Nephron (organoid): ENCODE measurements around the gene COL4A5.
A peak's percentile ranks its signal among the peaks of the same experiment; 100 is the strongest.

Experiments
- H3K27ac Mint-ChIP-seq, 3 experiments: 2 replicates each; pipeline ENCODE4 v1.8.0; 2020; ENCODE audit warnings: mixed read lengths in 3 of 3, mild to moderate bottlenecking in 2 of 3, moderate library complexity in 1 of 3
- H3K27me3 Mint-ChIP-seq: 2 replicates; pipeline ENCODE4 v1.8.0; 2021; ENCODE audit warnings: low read depth, mild to moderate bottlenecking, moderate library complexity, mixed read lengths
- H3K36me3 Mint-ChIP-seq: 2 replicates; pipeline ENCODE4 v1.8.0; 2020; ENCODE audit warnings: low read depth, mixed read lengths
- H3K4me1 Mint-ChIP-seq: 2 replicates; pipeline ENCODE4 v1.8.0; 2020; ENCODE audit warnings: mixed read lengths
- H3K4me3 Mint-ChIP-seq, 3 experiments: 2 replicates each; pipeline ENCODE4 v1.8.0; 2020; ENCODE audit warnings: mild to moderate bottlenecking in 3 of 3, mixed read lengths in 3 of 3, moderate library complexity in 2 of 3
- H3K9me3 Mint-ChIP-seq: 2 replicates; pipeline ENCODE4 v1.8.0; 2020; ENCODE audit warnings: mixed read lengths
- TF ChIP-seq, protein P1 (sequence below), 3 experiments: fragments of 200-600 bp; sonication (generic); IDR thresholded peaks; one replicate each; pipeline ENCODE4 v1.5.0; 2021; ENCODE audit warnings: antibody characterized with exemption in 3 of 3; ENCODE audit not compliant: unreplicated experiment in 3 of 3

Gene COL4A5

DNA sequence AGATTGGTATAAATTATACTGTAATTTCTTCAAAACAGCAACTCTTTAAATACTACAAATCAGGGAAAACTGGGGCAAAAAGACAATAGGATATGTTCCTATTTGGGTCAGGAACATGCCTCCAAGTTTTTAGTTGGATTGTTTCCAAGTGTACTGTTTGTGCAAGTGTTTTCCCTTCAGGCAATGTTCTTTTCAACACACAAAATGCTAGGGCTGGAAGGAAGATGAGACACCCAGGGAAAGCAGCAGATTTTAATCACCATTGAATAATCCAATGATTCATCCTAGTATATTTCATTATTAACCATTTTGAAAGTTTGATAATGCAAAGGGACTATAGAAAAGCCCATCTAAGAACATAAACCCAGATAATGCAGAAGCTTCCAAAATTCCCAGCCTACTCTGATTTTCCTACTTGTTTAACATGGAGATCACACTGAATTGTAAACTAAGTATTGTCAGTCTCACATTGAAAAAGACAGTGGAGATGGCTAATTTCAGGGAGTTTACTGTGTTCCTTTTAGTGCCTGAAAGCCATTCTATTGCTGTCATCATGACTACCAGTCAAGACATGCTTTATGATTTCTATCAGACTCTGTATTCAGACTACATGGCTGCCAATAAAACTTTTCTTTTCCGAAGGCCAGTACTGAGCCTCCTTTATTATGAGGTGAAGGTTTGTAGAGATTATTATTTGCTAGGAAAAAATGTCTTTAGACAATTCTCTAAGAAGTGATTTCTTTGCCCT lies 40.0 kb upstream of the COL4A5 start:
- Mint-ChIP-seq H3K36me3 (no peaks in the 10 kb centered on the region), H3K27ac (peak overlapping the region in 2 of 3 experiments; percentile 1 to 36), H3K9me3 (no peaks in the 10 kb centered on the region), H3K4me1 (peaks cover 5% of the 10 kb centered on the region), H3K27me3 (no peaks in the 10 kb centered on the region), H3K4me3 (no peak overlapping the region)
- TF ChIP-seq, protein P1, sequence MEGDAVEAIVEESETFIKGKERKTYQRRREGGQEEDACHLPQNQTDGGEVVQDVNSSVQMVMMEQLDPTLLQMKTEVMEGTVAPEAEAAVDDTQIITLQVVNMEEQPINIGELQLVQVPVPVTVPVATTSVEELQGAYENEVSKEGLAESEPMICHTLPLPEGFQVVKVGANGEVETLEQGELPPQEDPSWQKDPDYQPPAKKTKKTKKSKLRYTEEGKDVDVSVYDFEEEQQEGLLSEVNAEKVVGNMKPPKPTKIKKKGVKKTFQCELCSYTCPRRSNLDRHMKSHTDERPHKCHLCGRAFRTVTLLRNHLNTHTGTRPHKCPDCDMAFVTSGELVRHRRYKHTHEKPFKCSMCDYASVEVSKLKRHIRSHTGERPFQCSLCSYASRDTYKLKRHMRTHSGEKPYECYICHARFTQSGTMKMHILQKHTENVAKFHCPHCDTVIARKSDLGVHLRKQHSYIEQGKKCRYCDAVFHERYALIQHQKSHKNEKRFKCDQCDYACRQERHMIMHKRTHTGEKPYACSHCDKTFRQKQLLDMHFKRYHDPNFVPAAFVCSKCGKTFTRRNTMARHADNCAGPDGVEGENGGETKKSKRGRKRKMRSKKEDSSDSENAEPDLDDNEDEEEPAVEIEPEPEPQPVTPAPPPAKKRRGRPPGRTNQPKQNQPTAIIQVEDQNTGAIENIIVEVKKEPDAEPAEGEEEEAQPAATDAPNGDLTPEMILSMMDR (IDR thresholded peaks at IDR 0.05; ENCODE audit: unreplicated experiment in 3 of 3) = no peak

DNA sequence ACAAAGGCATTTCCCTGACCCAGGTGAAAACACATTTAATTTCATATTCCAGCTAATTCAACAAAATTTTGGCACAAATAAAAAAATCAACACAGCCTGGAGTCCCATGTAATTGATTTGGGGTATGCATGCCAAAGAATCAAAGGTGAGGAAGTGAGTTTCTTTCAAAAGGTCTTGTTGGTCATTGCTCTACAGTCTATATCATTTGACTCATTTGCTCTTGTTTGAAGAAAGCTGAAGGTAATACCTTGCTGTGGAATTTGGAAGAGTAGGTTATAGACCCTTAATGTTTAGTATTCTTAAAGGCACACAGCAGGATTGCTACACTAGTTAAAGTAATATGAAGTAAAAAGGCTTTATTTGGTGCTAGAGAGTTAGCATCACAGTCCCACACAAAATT lies 26.9 kb upstream of the COL4A5 start:
- peaks cover 40% of the 10 kb centered on the region for H3K4me1 Mint-ChIP-seq
- TF ChIP-seq, protein P1 (IDR thresholded peaks at IDR 0.05; ENCODE audit: unreplicated experiment in 3 of 3) = no peak
- no peaks in the 10 kb centered on the region for H3K9me3 Mint-ChIP-seq
- H3K27ac Mint-ChIP-seq = peak overlapping the region in 2 of 3 experiments; percentile 77 to 88
- H3K4me3 Mint-ChIP-seq = no peak overlapping the region
- H3K36me3 Mint-ChIP-seq = no peaks in the 10 kb centered on the region
- no peaks in the 10 kb centered on the region for H3K27me3 Mint-ChIP-seq

DNA sequence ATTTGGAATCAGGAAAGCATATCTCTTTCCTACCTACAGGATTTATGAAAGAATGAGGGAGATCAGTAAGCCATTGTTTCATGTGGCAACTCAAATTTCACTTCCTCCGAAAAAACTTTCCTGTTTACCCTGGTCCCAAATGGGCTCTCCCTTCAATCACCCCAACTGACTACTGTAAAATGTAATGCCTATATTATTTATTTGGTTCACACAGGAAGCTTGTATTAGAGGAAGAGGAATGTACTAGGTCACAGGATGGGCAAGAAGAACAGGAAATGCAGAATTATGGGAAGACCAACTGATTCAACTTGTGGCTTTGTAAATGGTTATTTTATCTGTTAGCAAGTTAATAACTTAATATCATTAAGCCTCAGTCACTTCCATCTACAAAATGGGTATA lies 24.5 kb upstream of the COL4A5 start:
- H3K4me3 Mint-ChIP-seq = no peak overlapping the region
- peak overlapping the region in 2 of 3 experiments; percentile 18 to 91 for H3K27ac Mint-ChIP-seq
- TF ChIP-seq, protein P1 (IDR thresholded peaks at IDR 0.05; ENCODE audit: unreplicated experiment in 3 of 3) = no peak
- no peaks in the 10 kb centered on the region for H3K27me3 Mint-ChIP-seq
- no peaks in the 10 kb centered on the region for H3K9me3 Mint-ChIP-seq
- peaks cover 40% of the 10 kb centered on the region for H3K4me1 Mint-ChIP-seq
- no peaks in the 10 kb centered on the region for H3K36me3 Mint-ChIP-seq

DNA sequence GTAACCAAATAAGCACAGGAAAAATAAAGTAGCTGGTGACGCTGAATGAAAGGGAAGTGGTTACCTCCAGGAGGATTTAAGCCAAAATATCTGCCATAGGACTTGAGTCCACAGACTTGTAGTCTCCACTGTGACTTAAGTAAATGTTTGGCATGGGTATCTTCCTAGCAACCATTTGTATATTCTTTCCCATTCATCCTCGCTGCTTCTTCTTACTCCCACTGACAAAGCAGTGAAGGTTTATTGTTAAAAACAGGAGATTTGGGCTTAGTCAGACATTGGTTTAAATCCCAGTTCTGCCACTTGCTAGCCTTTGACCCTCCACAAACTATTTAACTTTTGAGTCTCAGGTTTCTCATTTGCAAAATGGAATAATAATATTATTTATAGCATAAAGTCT lies 23.7 kb upstream of the COL4A5 start:
- Mint-ChIP-seq H3K27me3 (no peaks in the 10 kb centered on the region), H3K4me3 (no peak overlapping the region), H3K27ac (peak overlapping the region in 2 of 3 experiments; percentile 50 to 91), H3K4me1 (peaks cover 40% of the 10 kb centered on the region), H3K9me3 (no peaks in the 10 kb centered on the region), H3K36me3 (no peaks in the 10 kb centered on the region)
- TF ChIP-seq, protein P1 (IDR thresholded peaks at IDR 0.05; ENCODE audit: unreplicated experiment in 3 of 3) = no peak

DNA sequence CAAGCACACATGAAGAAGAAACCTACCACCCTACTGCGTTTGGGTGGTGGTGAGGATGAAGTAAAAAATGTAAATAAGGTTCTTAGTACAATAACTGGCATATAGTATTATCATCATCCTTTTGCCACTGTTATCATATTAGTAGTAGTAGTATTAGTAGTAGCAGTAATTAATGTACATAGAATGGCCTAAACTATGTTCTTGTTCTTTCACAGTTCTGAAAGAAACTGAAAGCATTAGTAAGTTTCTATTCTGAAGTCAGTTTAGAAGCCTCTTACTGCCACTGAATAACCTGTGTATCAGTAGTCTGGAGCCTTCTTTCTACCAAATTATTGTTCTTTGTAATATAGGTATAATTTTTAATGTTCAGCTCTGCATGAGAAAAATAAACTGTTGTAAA lies 22.4 kb upstream of the COL4A5 start:
- TF ChIP-seq, protein P1 (IDR thresholded peaks at IDR 0.05; ENCODE audit: unreplicated experiment in 3 of 3) = no peak
- H3K4me1 Mint-ChIP-seq = peaks cover 31% of the 10 kb centered on the region
- H3K27ac Mint-ChIP-seq = peak overlapping the region in 1 of 3 experiments; percentile 91
- H3K36me3 Mint-ChIP-seq = no peaks in the 10 kb centered on the region
- H3K27me3 Mint-ChIP-seq = no peaks in the 10 kb centered on the region
- no peak overlapping the region for H3K4me3 Mint-ChIP-seq
- no peaks in the 10 kb centered on the region for H3K9me3 Mint-ChIP-seq

DNA sequence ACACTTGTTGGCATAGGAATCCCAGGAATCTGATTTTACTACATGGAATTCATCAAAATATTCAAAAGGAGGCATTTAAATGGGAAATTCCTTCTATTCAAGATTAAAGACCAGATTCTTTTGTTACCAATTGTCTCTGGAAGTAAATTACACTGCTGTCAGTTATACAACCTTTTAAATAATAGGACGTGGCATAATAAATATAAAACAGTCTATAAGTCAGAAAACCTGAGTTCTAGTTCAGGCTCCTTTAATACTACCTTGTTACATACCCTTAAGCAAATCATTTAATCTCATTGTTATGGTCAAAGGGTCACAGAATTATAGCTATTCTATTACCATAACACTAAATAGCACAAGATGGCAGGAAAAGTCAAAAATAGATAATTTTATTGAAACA lies 20.2 kb upstream of the COL4A5 start:
- Mint-ChIP-seq H3K4me3 (no peak overlapping the region), H3K4me1 (peaks cover 24% of the 10 kb centered on the region), H3K27me3 (no peaks in the 10 kb centered on the region), H3K36me3 (no peaks in the 10 kb centered on the region), H3K27ac (no peak overlapping the region), H3K9me3 (no peaks in the 10 kb centered on the region)
- TF ChIP-seq, protein P1 (IDR thresholded peaks at IDR 0.05; ENCODE audit: unreplicated experiment in 3 of 3) = no peak
